EH (cell line): ENCODE measurements around the gene OSTC.
"Not testable (repeated sequence)": the region's sequence is repeated elsewhere in the genome, so short reads cannot be mapped to it uniquely, and the experiment has no call there.

Experiments used
- DNase-seq: peaks from one replicate; pipeline ENCODE4 v3.0.0-alpha.2; 2015; ENCODE audit warnings: low read depth

Gene OSTC

GRCh38 chr4:108646706-108647105 lies 3.7 kb upstream of the OSTC start:
- DNase-seq = no peak

DNA sequence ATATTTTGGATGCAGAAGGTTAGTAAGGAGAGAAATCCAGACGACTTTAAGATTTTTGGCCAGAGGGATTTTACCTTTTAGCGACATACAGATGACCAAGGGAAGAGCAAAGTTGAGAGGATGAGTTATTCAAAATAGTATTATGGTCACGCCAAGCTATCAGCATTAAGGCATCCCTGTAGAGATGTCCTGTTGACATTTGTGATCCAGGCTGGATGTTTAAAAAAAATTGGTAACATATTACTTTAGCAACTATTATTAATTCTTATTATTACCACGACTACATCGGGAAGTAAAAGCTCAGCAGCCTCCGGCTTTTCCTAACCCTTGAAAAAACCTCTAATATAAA lies 562 bp upstream of the OSTC start:
- DNase-seq = no peak

DNA sequence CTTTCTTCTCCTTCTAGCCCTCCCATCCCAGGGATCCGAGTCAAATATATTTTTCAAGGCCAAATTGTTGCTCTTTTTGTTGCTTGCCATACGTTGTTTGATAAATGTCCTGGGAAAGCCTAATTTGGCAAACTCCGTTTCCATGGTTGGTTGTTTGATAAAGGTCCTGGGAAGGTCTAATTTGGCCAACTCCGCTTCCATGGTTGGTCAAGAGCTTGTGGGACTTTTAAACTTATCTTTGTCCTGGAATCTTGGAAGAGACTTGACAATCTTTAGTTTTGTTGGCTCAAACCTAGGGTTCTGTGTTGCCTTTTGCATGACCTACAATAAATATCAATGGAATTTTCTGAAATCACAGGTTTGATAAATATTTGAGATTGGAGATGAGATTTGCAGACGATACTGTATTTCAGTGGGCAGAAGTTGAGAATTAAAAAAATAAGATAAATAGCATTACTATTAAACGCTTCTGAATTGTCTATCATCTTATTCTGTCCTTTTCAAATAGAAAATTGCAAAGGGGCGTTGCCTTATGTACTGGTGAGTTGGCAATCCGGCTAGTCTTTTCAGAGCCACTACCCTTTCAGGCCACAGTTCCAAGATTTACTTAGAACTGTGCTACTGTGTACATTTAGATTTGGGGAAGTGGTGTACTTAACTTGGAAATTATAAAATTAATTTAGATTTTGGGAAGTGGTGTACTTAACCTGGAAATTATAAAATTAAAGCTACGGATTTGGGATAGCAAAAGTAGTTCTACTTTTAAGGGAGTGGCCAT lies 804 bp downstream of the OSTC start:
- DNase-seq = peak; percentile 77

DNA sequence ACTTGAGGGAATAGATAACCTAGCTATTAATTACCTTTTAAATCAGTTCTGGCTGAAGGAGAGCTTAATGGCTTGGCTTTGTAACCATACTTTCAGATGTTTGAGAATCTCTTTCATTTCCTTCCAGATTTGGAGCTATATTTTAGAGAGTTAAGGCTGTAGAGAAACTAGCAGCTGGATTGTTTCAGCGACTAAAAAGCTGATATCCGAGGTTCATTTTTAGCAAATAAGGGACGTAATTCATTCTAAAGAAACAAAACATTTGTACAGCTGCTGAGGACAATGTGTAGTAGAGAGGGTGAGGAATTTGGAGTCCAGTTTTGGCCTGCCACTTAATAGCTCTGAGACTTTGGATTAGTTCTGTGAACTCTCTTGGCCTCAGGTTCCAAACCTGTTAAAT lies 12.2 kb downstream of the OSTC start:
- DNase-seq = no peak

- DNase-seq = no peak
These were observed 24.1 kb downstream of the OSTC start for GRCh38 chr4:108674356-108674977.

- no peak for DNase-seq
These were observed 31.0 kb downstream of the OSTC start for GRCh38 chr4:108681321-108681809.

GRCh38 chr4:108683479-108683878 lies 33.1 kb downstream of the OSTC start:
- peak; percentile 40 for DNase-seq

GRCh38 chr4:108685036-108685686 lies 34.8 kb downstream of the OSTC start:
- DNase-seq = peak; percentile 45

GRCh38 chr4:108690738-108691137 lies 40.3 kb downstream of the OSTC start:
- no peak for DNase-seq

DNA sequence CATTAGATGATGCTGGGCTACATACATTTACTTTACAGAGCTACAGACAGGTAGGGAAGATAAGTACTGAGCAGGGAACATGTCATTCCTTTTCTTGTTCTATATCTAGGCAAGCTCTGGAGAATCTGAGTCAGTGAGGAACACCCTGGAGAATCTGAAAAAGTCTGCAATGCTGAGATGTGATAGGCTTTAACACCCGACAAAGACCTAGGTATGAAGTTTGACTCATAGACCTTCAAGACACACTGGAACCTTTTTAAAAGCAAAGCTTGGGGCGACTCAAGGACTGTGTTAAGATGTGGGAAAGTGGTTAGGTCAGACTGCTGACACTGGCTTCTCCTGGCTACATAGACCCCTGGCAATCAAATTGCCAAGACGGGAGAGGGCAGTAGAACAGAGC lies 42.8 kb downstream of the OSTC start:
- no peak for DNase-seq

- DNase-seq = no peak
These were observed 43.4 kb downstream of the OSTC start for GRCh38 chr4:108693819-108694218.

- no peak for DNase-seq
These were observed 44.0 kb downstream of the OSTC start for GRCh38 chr4:108694423-108694822.

- no peak for DNase-seq
These were observed 44.7 kb downstream of the OSTC start for GRCh38 chr4:108695062-108695461.

DNA sequence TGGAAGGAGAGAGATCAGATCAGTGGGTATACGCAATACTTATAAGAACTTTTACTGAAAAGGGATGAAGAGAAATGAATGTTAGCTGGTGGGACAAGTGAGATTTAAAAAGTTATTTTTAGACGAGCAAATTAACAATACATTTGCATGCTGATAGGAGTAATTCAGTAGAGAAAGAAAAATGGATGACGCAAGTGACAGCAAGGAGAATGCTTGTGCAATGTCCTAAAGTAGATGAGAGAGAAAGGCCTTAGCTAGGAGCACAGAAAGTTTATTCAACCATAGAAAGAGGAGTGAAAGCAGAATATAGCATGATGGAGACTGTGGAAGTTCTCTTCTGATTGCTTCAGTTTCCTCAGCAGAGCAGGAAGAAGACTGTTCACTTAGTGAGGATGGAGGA lies 45.8 kb downstream of the OSTC start:
- no peak for DNase-seq

DNA sequence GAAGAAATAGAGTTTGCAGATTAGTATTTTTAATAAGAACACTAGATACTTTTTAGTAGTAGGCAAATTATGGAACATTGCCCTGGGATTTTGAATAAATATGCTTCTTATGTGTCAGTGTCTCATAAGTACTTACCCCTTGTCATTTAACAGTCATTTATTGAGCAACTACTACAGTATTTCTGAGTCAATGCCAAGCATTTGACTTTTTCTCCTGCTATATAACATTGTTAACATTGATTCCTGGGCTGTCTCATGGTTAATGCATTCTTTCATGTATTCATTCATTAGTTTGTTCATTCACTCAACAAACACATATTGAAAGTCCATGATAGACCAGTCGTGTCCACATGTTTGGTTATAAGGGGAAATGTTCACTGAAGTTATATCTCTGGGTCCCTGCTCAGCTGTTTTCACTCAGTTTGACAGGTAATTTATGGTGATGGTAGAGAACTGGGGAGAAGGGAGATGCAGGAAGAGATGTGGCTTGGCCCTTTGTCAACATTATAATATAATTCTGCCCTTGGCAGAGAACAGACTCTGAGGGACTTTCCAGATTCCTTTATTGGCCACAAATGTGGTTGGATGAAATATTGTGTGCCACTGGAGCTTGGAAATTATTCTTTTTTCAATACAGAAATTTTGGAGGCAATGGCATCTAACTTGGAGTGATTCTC lies 49.8 kb downstream of the OSTC start:
- DNase-seq = peak; percentile 47

GRCh38 chr4:108702960-108703359 lies 52.6 kb downstream of the OSTC start:
- no peak for DNase-seq

- no peak for DNase-seq
These were observed 53.0 kb downstream of the OSTC start for GRCh38 chr4:108703370-108703769.

DNA sequence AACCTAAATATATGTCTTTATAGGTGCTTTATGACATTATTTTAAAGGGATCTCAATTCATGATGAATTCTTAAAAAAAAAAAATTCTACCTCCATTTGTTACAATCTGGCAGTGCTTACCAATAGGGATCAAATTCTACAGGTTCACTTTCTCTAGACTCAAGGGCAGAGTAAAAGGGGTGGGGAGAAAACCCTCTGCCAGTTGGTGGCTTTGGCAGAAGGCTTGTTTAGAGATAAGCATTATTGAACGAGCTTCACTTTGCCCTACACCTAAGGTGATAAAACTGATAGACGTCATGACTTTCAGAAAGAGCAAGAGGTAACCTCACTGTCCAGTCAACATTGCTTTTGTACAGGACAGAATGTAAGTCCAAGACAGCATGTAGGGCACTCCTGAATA lies 53.6 kb downstream of the OSTC start:
- no peak for DNase-seq

- DNase-seq = no peak
These were observed 55.9 kb downstream of the OSTC start for GRCh38 chr4:108706289-108706688.

DNA sequence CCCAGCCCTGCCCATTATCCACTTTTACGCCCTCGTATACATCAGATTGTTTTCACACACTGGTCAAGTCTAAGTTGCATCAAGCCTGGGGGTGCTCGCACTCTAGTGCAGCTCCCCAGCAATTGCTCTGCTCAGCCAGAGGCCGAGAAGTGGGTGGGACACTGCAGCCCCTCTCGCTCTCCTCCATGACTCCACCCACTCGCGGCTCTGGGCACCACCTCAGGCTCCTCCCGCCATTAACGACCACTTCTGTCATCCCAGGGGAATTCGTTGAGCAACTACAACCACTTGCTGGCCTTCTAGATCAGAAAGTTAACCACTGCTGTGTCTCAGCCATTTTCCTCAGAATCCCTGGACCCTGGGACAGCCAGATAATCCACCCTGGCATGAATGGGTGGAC lies 58.8 kb downstream of the OSTC start:
- DNase-seq = no peak

GRCh38 chr4:108709722-108710121 lies 59.3 kb downstream of the OSTC start:
- DNase-seq = no peak

DNA sequence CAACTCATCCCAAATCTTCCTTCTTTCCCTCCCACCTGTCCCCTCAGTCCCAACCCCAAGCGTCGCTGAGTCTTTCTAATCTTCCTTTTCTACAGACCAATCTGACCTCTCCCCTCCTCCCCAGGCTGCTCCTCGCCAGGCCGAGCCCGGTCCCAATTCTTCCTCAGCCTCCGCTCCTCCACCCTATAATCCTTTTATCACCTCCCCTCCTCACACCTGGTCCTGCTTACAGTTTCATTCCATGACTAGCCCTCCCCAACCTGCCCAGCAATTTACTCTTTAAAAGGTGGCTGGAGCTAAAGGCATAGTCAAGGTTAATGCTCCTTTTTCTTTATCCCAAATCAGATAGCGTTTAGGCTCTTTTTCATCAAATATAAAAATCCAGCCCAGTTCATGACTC lies 60.2 kb downstream of the OSTC start:
- DNase-seq = not testable (repeated sequence)

GRCh38 chr4:108714880-108715279 lies 64.5 kb downstream of the OSTC start:
- DNase-seq = no peak
